H1 (cell line): ENCODE results near the gene CDH18. TPM values are rescaled to one million over a fixed set of nuclear protein-coding genes. Genes with fewer than 3 reads are reported as not detected.

ENCODE experiments used
- CBX5 ChIP-seq: fragments of 300-800, 300-1000 bp; sonication (generic); IDR thresholded peaks from 2 replicates; pipeline ENCODE4 v1.7.1; 2016; ENCODE audit warnings: antibody characterized with exemption, low read length, low read depth
- CHD7 ChIP-seq: fragments of 300-600 bp; sonication (generic); IDR thresholded peaks from 2 replicates; pipeline ENCODE4 v1.7.1; 2012; ENCODE audit warnings: low read length, moderate library complexity, mild to moderate bottlenecking, inconsistent platforms; ENCODE audit not compliant: insufficient replicate concordance
- MAFK ChIP-seq: IDR thresholded peaks from 2 replicates; pipeline ENCODE4 v1.6.1; 2012; ENCODE audit warnings: low read depth, mild to moderate bottlenecking, improper control_type of control experiment, low read length
- SAP30 ChIP-seq: fragments of 300-600 bp; sonication (generic); IDR thresholded peaks from 2 replicates; pipeline ENCODE4 v1.7.1; 2012; ENCODE audit warnings: low read length, moderate library complexity, mild to moderate bottlenecking, inconsistent platforms; ENCODE audit not compliant: insufficient read depth, insufficient replicate concordance
- SP1 ChIP-seq: IDR thresholded peaks from 2 replicates; pipeline ENCODE4 v1.6.1; 2011; ENCODE audit warnings: low read depth, low read length
- SP2 ChIP-seq: IDR thresholded peaks from 2 replicates; pipeline ENCODE4 v1.6.1; 2012; ENCODE audit warnings: mild to moderate bottlenecking, low read length, inconsistent platforms
- SUZ12 ChIP-seq: fragments of 200-600 bp; sonication (generic); IDR thresholded peaks from 2 replicates; pipeline ENCODE4 v1.6.1; 2012; ENCODE audit warnings: mild to moderate bottlenecking, inconsistent platforms, low read length, moderate library complexity, mixed read lengths
- TAF7 ChIP-seq: optimal IDR thresholded peaks from 2 replicates; pipeline ENCODE3; 2011; ENCODE audit warnings: low read depth, mild to moderate bottlenecking, inconsistent platforms, low read length, moderate library complexity, borderline replicate concordance
- USF2 ChIP-seq: IDR thresholded peaks from 2 replicates; pipeline ENCODE4 v1.6.1; 2011; ENCODE audit warnings: low read length, improper control_type of control experiment
- polyA plus RNA-seq, 7 experiments: library from polyadenylated mRNA; depleted of rRNA in 3 of 7; stranded (reverse) in 5 of 7; unstranded in 2 of 7; fragments of >200 nt in 5 of 7; fragments of 200-250 nt in 2 of 7; gene quantifications; 1 replicate in 5 of 7; 2 replicates in 1 of 7; 4 replicates in 1 of 7; pipeline versions ENCODE4 v1.2.1 to v1.2.3, GENCODE V29; 2011 to 2013; ENCODE audit warnings: missing spikeins in 2 of 7, mixed read lengths in 2 of 7
- total RNA-seq: library from RNA; stranded (reverse); fragmentation: NEBNext Ultra II Directional; extraction: Animal tissue kit (Norgen Biotek cat#: 25700); gene quantifications from 2 replicates; pipeline ENCODE4 v1.2.1, GENCODE V29; 2021

CDH18 gene
- total and polyA plus RNA-seq, 2 of the 8 experiments (the other 6 are each of a cell fraction or from before 2014, with no cell fraction given): 0.30 to 0.32 TPM

GRCh38 chr5:19874811-19875210, 113.2 kb downstream of the CDH18 start (continued):
- TF ChIP-seq CHD7 (no peak), SUZ12 (no peak), SAP30 (no peak), SP2 (no peak), TAF7 (no peak), SP1 (no peak), MAFK (no peak), CBX5 (no peak), USF2 (no peak)
